Keratinocyte (primary cell): ENCODE measurements around the gene KLRK1. TPM values are rescaled to one million over a fixed set of nuclear protein-coding genes. Genes with fewer than 3 reads are reported as not detected.
A peak's percentile ranks its signal among the peaks of the same experiment; 100 is the strongest.
"Not testable (repeated sequence)": the region's sequence is repeated elsewhere in the genome, so short reads cannot be mapped to it uniquely, and the experiment has no call there.

ENCODE experiments used
- DNase-seq: peaks from one replicate; pipeline ENCODE4 v3.0.0-alpha.2; 2011; ENCODE audit warnings: low read depth, missing footprints, low spot score
- FAIRE-seq: peaks from 2 replicates; lab custom pipeline; 2011; peaks lifted over from hg19 to GRCh38; lab: Jason Lieb, UNC
- H2AFZ ChIP-seq: 2 replicates; pipeline ENCODE4 v1.6.0; 2012; ENCODE audit warnings: low read length, control low read depth, inconsistent platforms; ENCODE audit not compliant: control insufficient read depth
- H3K27ac ChIP-seq: 2 replicates; pipeline ENCODE4 v1.5.1; 2011; ENCODE audit warnings: low read length; ENCODE audit not compliant: control insufficient read depth, insufficient read depth
- H3K27me3 ChIP-seq: 3 replicates; pipeline ENCODE4 v1.6.0; 2011; ENCODE audit warnings: low read length; ENCODE audit not compliant: control insufficient read depth, insufficient read depth; ENCODE audit errors: extremely low read depth
- H3K36me3 ChIP-seq, 2 experiments: 2 replicates in 1 of 2; 3 replicates in 1 of 2; pipeline ENCODE4 v1.5.1; 2011; ENCODE audit warnings: low read length in 2 of 2, mild to moderate bottlenecking in 1 of 2; ENCODE audit not compliant: control insufficient read depth in 2 of 2, insufficient read depth in 2 of 2; ENCODE audit errors: extremely low read depth in 1 of 2
- H3K4me1 ChIP-seq: 3 replicates; pipeline ENCODE4 v1.5.1; 2011; ENCODE audit warnings: low read length; ENCODE audit not compliant: control insufficient read depth, insufficient read depth; ENCODE audit errors: extremely low read depth
- H3K4me2 ChIP-seq: 3 replicates; pipeline ENCODE4 v1.6.0; 2011; ENCODE audit warnings: low read depth, low read length; ENCODE audit not compliant: control insufficient read depth, insufficient read depth; ENCODE audit errors: extremely low read depth
- H3K4me3 ChIP-seq, 3 experiments: fragments of 200-600 bp in 1 of 3; sonication (generic) in 1 of 3; 2 replicates in 2 of 3; 3 replicates in 1 of 3; pipeline ENCODE4 v1.5.1; 2011 to 2016; ENCODE audit warnings: low read length in 3 of 3, mild to moderate bottlenecking in 3 of 3, control low read depth in 2 of 3, inconsistent platforms in 1 of 3, low read depth in 1 of 3, mixed read lengths in 1 of 3, mixed run types in 1 of 3, moderate library complexity in 1 of 3; ENCODE audit not compliant: control insufficient read depth in 2 of 3, insufficient read depth in 2 of 3; ENCODE audit errors: extremely low read depth in 1 of 3
- H3K79me2 ChIP-seq: 2 replicates; pipeline ENCODE4 v1.6.0; 2012; ENCODE audit warnings: low read length; ENCODE audit not compliant: control insufficient read depth, insufficient read depth
- H3K9ac ChIP-seq: 3 replicates; pipeline ENCODE4 v1.6.0; 2011; ENCODE audit warnings: low read length; ENCODE audit not compliant: control insufficient read depth, insufficient read depth; ENCODE audit errors: extremely low read depth
- H3K9me1 ChIP-seq: 3 replicates; pipeline ENCODE4 v1.6.0; 2011; ENCODE audit warnings: low read length; ENCODE audit not compliant: control insufficient read depth, insufficient read depth; ENCODE audit errors: extremely low read depth
- H3K9me3 ChIP-seq: 2 replicates; pipeline ENCODE4 v1.5.1; 2012; ENCODE audit warnings: low read depth, low read length; ENCODE audit not compliant: control insufficient read depth
- H4K20me1 ChIP-seq: 3 replicates; pipeline ENCODE4 v1.6.0; 2011; ENCODE audit warnings: low read length; ENCODE audit not compliant: control insufficient read depth, insufficient read depth; ENCODE audit errors: extremely low read depth
- dilution Hi-C: fragments of 300-500 bp; cut with MboI; formaldehyde crosslinking; loops from one replicate; pipeline ENCODE4 v1.7.0; 2020; ENCODE audit warnings: low sequenced_read_pairs; ENCODE audit not compliant: extremely low pct_ligation_motif_present
- polyA plus RNA-seq, 5 experiments: library from polyadenylated mRNA; depleted of rRNA in 3 of 5; stranded (reverse) in 3 of 5; stranded (forward) in 1 of 5; unstranded in 1 of 5; fragments of >200 nt; gene quantifications; 1 replicate in 1 of 5; 2 replicates in 3 of 5; 3 replicates in 1 of 5; pipeline versions ENCODE4 v1.2.1 to v1.2.3, GENCODE V29; 2011 to 2012; ENCODE audit warnings: missing spikeins in 2 of 5, low read depth in 1 of 5, low replicate concordance in 1 of 5

KLRK1 gene
- polyA plus RNA-seq, 1 donor (not counting 4 experiments of a cell fraction or from before 2014, with no cell fraction given), result not detected

- dilution Hi-C loops, H3K4me2 ChIP-seq, H3K9me1 ChIP-seq, H3K9me3 ChIP-seq, H3K79me2 ChIP-seq, H4K20me1 ChIP-seq, H3K4me1 ChIP-seq, H3K4me3 ChIP-seq, H3K9ac ChIP-seq, FAIRE-seq, H3K36me3 ChIP-seq, DNase-seq, H2AFZ ChIP-seq, H3K27ac ChIP-seq, H3K27me3 ChIP-seq: not testable (repeated sequence)
These were observed 36.1 kb upstream of the KLRK1 start for GRCh38 chr12:10425938-10426337.

GRCh38 chr12:10424260-10424899, 34.5 kb upstream of the KLRK1 start:
- H3K9ac ChIP-seq, H2AFZ ChIP-seq, H3K4me1 ChIP-seq, H3K9me1 ChIP-seq, dilution Hi-C loops, H3K4me3 ChIP-seq, H3K9me3 ChIP-seq, H3K4me2 ChIP-seq, H3K27ac ChIP-seq, DNase-seq, H3K36me3 ChIP-seq, H3K27me3 ChIP-seq, H3K79me2 ChIP-seq, H4K20me1 ChIP-seq: not testable (repeated sequence)
- FAIRE-seq, result peak; percentile 86

DNA sequence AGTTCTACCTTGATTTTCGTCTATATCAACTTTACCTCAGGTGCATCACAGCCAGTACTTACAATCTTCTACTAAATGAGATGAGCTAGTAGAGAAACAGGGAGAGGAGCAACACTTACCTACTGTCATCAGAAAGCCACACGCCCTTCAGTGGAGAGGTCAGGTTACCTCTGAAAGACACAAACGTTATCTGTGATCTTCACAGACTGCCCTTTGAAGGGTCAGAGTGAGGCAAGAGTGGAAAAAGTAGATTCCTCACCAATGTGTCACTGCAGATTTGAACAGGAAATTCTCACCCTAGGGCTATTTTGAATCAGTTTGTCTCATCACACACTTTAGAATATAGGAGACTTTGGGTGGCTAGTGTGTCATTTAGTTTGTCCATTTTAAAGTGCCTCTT, 32.3 kb upstream of the KLRK1 start:
- H3K9me1 ChIP-seq, H2AFZ ChIP-seq, DNase-seq, H3K4me2 ChIP-seq, H3K27ac ChIP-seq, H3K9ac ChIP-seq, H3K9me3 ChIP-seq, H3K79me2 ChIP-seq, H3K4me3 ChIP-seq, H4K20me1 ChIP-seq, H3K36me3 ChIP-seq, H3K27me3 ChIP-seq, H3K4me1 ChIP-seq, dilution Hi-C loops: not testable (repeated sequence)
- FAIRE-seq, result peak; percentile 100

DNA sequence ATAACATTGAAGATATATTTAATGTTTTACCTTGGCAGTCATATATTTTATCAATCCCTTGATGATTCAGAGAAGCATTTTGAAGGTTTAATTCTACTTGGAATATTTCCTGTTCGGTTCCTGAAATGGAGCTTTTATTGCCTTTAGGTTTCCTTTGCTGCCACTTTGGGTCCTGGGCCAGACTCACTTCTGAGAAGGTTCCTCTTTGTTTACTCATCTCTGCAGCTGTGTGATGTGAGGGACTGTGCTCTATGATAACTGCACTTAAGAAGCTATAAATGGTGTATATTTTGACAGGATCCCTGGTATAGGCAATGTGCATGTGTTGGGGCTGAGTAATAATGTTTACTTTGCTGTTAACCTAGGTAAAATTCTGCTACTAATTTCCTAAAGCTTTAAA, 30.5 kb upstream of the KLRK1 start, which contains the start of gene KLRC3:
Gene KLRC3 (minus strand): TSS at position 262 of the 400 bp plus-strand sequence. CDS start 45 bp downstream, at position 217.
- H3K79me2 ChIP-seq, H2AFZ ChIP-seq, H3K4me2 ChIP-seq, H4K20me1 ChIP-seq, H3K4me1 ChIP-seq, H3K27me3 ChIP-seq, H3K9me3 ChIP-seq, H3K9me1 ChIP-seq, H3K9ac ChIP-seq, FAIRE-seq, H3K4me3 ChIP-seq, H3K36me3 ChIP-seq, H3K27ac ChIP-seq, DNase-seq, dilution Hi-C loops: not testable (repeated sequence)
